Measurements from ENCODE around the gene NDC1. TPM values are rescaled to one million over a fixed set of nuclear protein-coding genes. Genes with fewer than 3 reads are reported as not detected.
"Not testable (repeated sequence)": the region's sequence is repeated elsewhere in the genome, so short reads cannot be mapped to it uniquely, and the experiment has no call there.

The NDC1 gene
- total and polyA plus RNA-seq, 2 of the 4 experiments (the other 2 are of a cell fraction) = 11.8 to 33.9 TPM

DNA sequence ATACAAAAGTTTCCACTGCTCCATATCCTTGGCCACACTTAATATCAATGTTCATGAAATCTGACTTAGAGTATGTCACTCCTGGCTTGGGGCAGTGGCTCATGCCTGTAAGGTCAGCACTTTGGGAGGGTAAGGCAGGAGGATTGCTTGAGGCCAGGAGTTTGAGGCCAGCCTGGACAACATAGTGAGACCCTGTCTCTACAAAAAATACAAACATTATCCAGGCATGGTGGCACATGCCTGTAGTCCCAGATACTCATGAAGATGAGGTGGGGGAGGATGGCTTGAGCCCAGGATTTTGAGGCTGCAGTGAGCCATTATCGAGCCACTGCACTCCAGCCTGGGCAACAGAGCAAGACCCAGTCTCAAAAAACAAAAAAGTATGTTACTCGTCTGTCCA, 37.1 kb upstream of the NDC1 start:
- H2BK5ac ChIP-seq (ENCODE audit: low read depth, low read length, poor library complexity, severe bottlenecking); H2BK15ac ChIP-seq (ENCODE audit: low read depth, low read length); H2BK120ac ChIP-seq (ENCODE audit: low read depth, low read length); H3K79me1 ChIP-seq (ENCODE audit: low read depth in 1 of 2, low read length in 2 of 2); H2BK20ac ChIP-seq (ENCODE audit: low read depth, low read length); CTCF ChIA-PET; H3K9me1 ChIP-seq (ENCODE audit: insufficient read depth, low read length); in situ Hi-C loops (cut with MboI; ENCODE audit: low sequenced_read_pairs); H3K4me3 ChIP-seq (ENCODE audit: insufficient read depth, low read depth, low read length); H3K9ac ChIP-seq (ENCODE audit: low read depth, low read length); H4K91ac ChIP-seq (ENCODE audit: insufficient read depth, low read depth, low read length); DNase-seq; H3K4me1 ChIP-seq (ENCODE audit: control insufficient read depth, insufficient read depth, low read length); dilution Hi-C loops (cut with HindIII; ENCODE audit: low sequenced_read_pairs, unreplicated experiment); H3K27ac ChIP-seq (ENCODE audit: insufficient read depth, low read length); H3K18ac ChIP-seq (ENCODE audit: low read depth, low read length); H2AK5ac ChIP-seq (ENCODE audit: low read depth, low read length); H3K4ac ChIP-seq (ENCODE audit: low read depth, low read length); H2AFZ ChIP-seq (replicated peaks; ENCODE audit: low read length, poor library complexity); H4K8ac ChIP-seq (ENCODE audit: low read depth in 2 of 2, low read length in 2 of 2); H3K9me3 ChIP-seq (ENCODE audit: control insufficient read depth, insufficient read depth, low read length); ATAC-seq (ENCODE audit: low read depth); H3K56ac ChIP-seq (ENCODE audit: extremely low read depth, insufficient read depth, low read length); BruUV-seq (replicated peaks); H3K4me2 ChIP-seq (ENCODE audit: low read depth, low read length); H3K27me3 ChIP-seq (ENCODE audit: control insufficient read depth, insufficient read depth, low read length); H2AK9ac ChIP-seq (replicated peaks; ENCODE audit: low read depth, low read length, poor library complexity); H4K20me1 ChIP-seq (ENCODE audit: insufficient read depth, low read length); POLR2A ChIA-PET (ENCODE audit: unreplicated experiment); H3K14ac ChIP-seq (replicated peaks; ENCODE audit: low read depth, low read length); H4K5ac ChIP-seq (ENCODE audit: low read depth, low read length); H3K23ac ChIP-seq (ENCODE audit: low read depth, low read length): not testable (repeated sequence)
- intact Hi-C loops (cut with micrococcal nuclease) = loop anchor here (5.0 kb wide), 2 partner anchors 177 to 612 kb away; partner anchors contain the start of genes TCEANC2 and TMEM59
- WGBS, 2 experiments (ENCODE audit: extremely low coverage in 2 of 2, insufficient read length in 1 of 2) = 84% methylated on average over 2 of the region's 2 CpGs; no CpG with 5 or more reads in 1 of the 2 experiments
- peaks cover 18% of the 10 kb centered on the region for H3K36me3 ChIP-seq (ENCODE audit: control insufficient read depth, insufficient read depth, low read length)

Data from IMR-90 (cell line).